IMR-90 (cell line): ENCODE results near the gene BSND. TPM values are rescaled to one million over a fixed set of nuclear protein-coding genes. Genes with fewer than 3 reads are reported as not detected.

Experiments
- ATAC-seq: fragments of 200-7000 bp; cut with Tn5 transposase; 2 replicates; pipeline ENCODE4 v1.9.1; 2020; ENCODE audit warnings: low read depth, mild to moderate bottlenecking, moderate library complexity
- BruUV-seq: library from RNA; stranded (reverse); fragments of 400-500 nt; replicated peaks from 2 replicates; lab custom pipeline; 2021; lab: Mats Ljungman, UMichigan
- CTCF ChIA-PET: fragments of 300-600 bp; formaldehyde crosslinking; extraction: SDS; loops from one replicate; lab custom pipeline; 2021; ENCODE audit warnings: antibody characterized with exemption; lab: Yijun Ruan, JAX
- POLR2A ChIA-PET: fragments of 300-600 bp; sonication (Branson Sonifier 250); formaldehyde crosslinking; loops from one replicate; lab custom pipeline; 2022; ENCODE audit warnings: antibody characterized with exemption; ENCODE audit not compliant: unreplicated experiment; lab: Charles Lee
- DNase-seq: peaks from one replicate; pipeline ENCODE4 v3.0.0; 2013
- H2AFZ ChIP-seq: replicated peaks from 2 replicates; pipeline ENCODE3; 2013; ENCODE audit warnings: low read length, mild to moderate bottlenecking; ENCODE audit not compliant: poor library complexity
- H2AK5ac ChIP-seq: 2 replicates; pipeline ENCODE4 v1.6.1; 2013; ENCODE audit warnings: low read depth, low read length, inconsistent platforms
- H2AK9ac ChIP-seq: replicated peaks from 2 replicates; pipeline ENCODE3; 2013; ENCODE audit warnings: mild to moderate bottlenecking, low read depth, low read length, moderate library complexity; ENCODE audit not compliant: poor library complexity
- H2BK120ac ChIP-seq: 2 replicates; pipeline ENCODE4 v1.6.1; 2013; ENCODE audit warnings: low read depth, low read length, inconsistent platforms
- H2BK15ac ChIP-seq: 3 replicates; pipeline ENCODE4 v1.6.1; 2013; ENCODE audit warnings: low read depth, low read length, inconsistent platforms
- H2BK20ac ChIP-seq: 2 replicates; pipeline ENCODE4 v1.6.1; 2013; ENCODE audit warnings: low read depth, mild to moderate bottlenecking, inconsistent platforms, low read length, moderate library complexity
- H2BK5ac ChIP-seq: 2 replicates; pipeline ENCODE4 v1.6.1; 2013; ENCODE audit warnings: mild to moderate bottlenecking, low read depth, low read length, inconsistent platforms; ENCODE audit not compliant: poor library complexity, severe bottlenecking
- H3K14ac ChIP-seq: replicated peaks from 2 replicates; pipeline ENCODE4 v1.6.1; 2013; ENCODE audit warnings: low read depth, low read length, inconsistent platforms
- H3K18ac ChIP-seq: 2 replicates; pipeline ENCODE4 v1.6.1; 2013; ENCODE audit warnings: low read depth, low read length, control low read depth
- H3K23ac ChIP-seq: 2 replicates; pipeline ENCODE4 v1.6.1; 2013; ENCODE audit warnings: low read depth, low read length, inconsistent platforms
- H3K27ac ChIP-seq: 2 replicates; pipeline ENCODE4 v1.5.1; 2013; ENCODE audit warnings: mild to moderate bottlenecking, control low read depth, low read length; ENCODE audit not compliant: insufficient read depth
- H3K27me3 ChIP-seq: 2 replicates; pipeline ENCODE4 v1.6.1; 2013; ENCODE audit warnings: low read length; ENCODE audit not compliant: control insufficient read depth, insufficient read depth
- H3K36me3 ChIP-seq: 2 replicates; pipeline ENCODE4 v1.6.1; 2013; ENCODE audit warnings: low read length, mixed read lengths; ENCODE audit not compliant: control insufficient read depth, insufficient read depth
- H3K4ac ChIP-seq: 2 replicates; pipeline ENCODE4 v1.6.1; 2013; ENCODE audit warnings: low read depth, low read length, inconsistent platforms
- H3K4me1 ChIP-seq: 2 replicates; pipeline ENCODE4 v1.6.1; 2013; ENCODE audit warnings: low read length, mixed read lengths; ENCODE audit not compliant: control insufficient read depth, insufficient read depth
- H3K4me2 ChIP-seq: 2 replicates; pipeline ENCODE4 v1.6.1; 2013; ENCODE audit warnings: low read depth, mild to moderate bottlenecking, control low read depth, low read length, moderate library complexity
- H3K4me3 ChIP-seq: 2 replicates; pipeline ENCODE4 v1.5.1; 2013; ENCODE audit warnings: low read depth, mild to moderate bottlenecking, control low read depth, low read length, moderate library complexity; ENCODE audit not compliant: insufficient read depth
- H3K56ac ChIP-seq: 2 replicates; pipeline ENCODE4 v1.6.1; 2013; ENCODE audit warnings: low read length, inconsistent platforms; ENCODE audit not compliant: insufficient read depth; ENCODE audit errors: extremely low read depth
- H3K79me1 ChIP-seq, 2 experiments: 2 replicates each; pipeline ENCODE4 v1.6.1; 2013; ENCODE audit warnings: low read length in 2 of 2, inconsistent platforms in 1 of 2, low read depth in 1 of 2
- H3K9ac ChIP-seq: 2 replicates; pipeline ENCODE4 v1.6.1; 2013; ENCODE audit warnings: low read depth, low read length, control low read depth
- H3K9me1 ChIP-seq: 2 replicates; pipeline ENCODE4 v1.6.1; 2013; ENCODE audit warnings: low read length, inconsistent platforms; ENCODE audit not compliant: insufficient read depth
- H3K9me3 ChIP-seq: 2 replicates; pipeline ENCODE4 v1.6.1; 2013; ENCODE audit warnings: low read length; ENCODE audit not compliant: control insufficient read depth, insufficient read depth
- H4K20me1 ChIP-seq: 2 replicates; pipeline ENCODE4 v1.6.1; 2013; ENCODE audit warnings: low read length, inconsistent platforms; ENCODE audit not compliant: insufficient read depth
- H4K5ac ChIP-seq: 2 replicates; pipeline ENCODE4 v1.6.1; 2013; ENCODE audit warnings: mild to moderate bottlenecking, low read depth, low read length, control low read depth
- H4K8ac ChIP-seq, 2 experiments: 2 replicates each; pipeline ENCODE4 v1.6.1; 2013; ENCODE audit warnings: low read depth in 2 of 2, low read length in 2 of 2, control low read depth in 1 of 2, inconsistent platforms in 1 of 2
- H4K91ac ChIP-seq: 2 replicates; pipeline ENCODE4 v1.6.1; 2013; ENCODE audit warnings: low read depth, low read length, inconsistent platforms; ENCODE audit not compliant: insufficient read depth
- BHLHE40 ChIP-seq: fragments of 150-350 bp; IDR thresholded peaks from 2 replicates; pipeline ENCODE4 v1.6.1; 2016; ENCODE audit warnings: mild to moderate bottlenecking, low read depth, low read length
- CHD1 ChIP-seq: IDR thresholded peaks from 2 replicates; pipeline ENCODE4 v1.6.1; 2012; ENCODE audit warnings: low read depth, low read length, improper control_type of control experiment
- CTCF ChIP-seq: conservative IDR thresholded peaks from 2 replicates; pipeline ENCODE4 v1.5.1; 2012; ENCODE audit warnings: mild to moderate bottlenecking, low read depth, low read length, improper control_type of control experiment
- ELK1 ChIP-seq: fragments of 150-350 bp; IDR thresholded peaks from 2 replicates; pipeline ENCODE4 v1.6.1; 2016; ENCODE audit warnings: low read depth, mild to moderate bottlenecking, low read length, moderate library complexity, borderline replicate concordance
- FOS ChIP-seq: fragments of 150-350 bp; IDR thresholded peaks from 2 replicates; pipeline ENCODE4 v1.6.1; 2016; ENCODE audit warnings: low read depth, low read length
- MAFK ChIP-seq: IDR thresholded peaks from 2 replicates; pipeline ENCODE4 v1.6.1; 2012; ENCODE audit warnings: low read depth, low read length, improper control_type of control experiment
- MAZ ChIP-seq: IDR thresholded peaks from 2 replicates; pipeline ENCODE4 v1.6.1; 2012; ENCODE audit warnings: low read depth, mild to moderate bottlenecking, low read length, improper control_type of control experiment, moderate library complexity, borderline replicate concordance
- NFE2L2 ChIP-seq: fragments of 150-350 bp; IDR thresholded peaks from 2 replicates; pipeline ENCODE4 v1.6.1; 2016; ENCODE audit warnings: low read depth, mild to moderate bottlenecking, low read length
- POLR2A ChIP-seq: IDR thresholded peaks from 2 replicates; pipeline ENCODE4 v1.6.1; 2012; ENCODE audit warnings: mild to moderate bottlenecking, low read depth, low read length
- RCOR1 ChIP-seq: IDR thresholded peaks from 2 replicates; pipeline ENCODE4 v1.6.1; 2012; ENCODE audit warnings: mild to moderate bottlenecking, low read length, improper control_type of control experiment; ENCODE audit not compliant: insufficient replicate concordance
- RFX5 ChIP-seq: IDR thresholded peaks from 2 replicates; pipeline ENCODE4 v1.8.0; 2012; ENCODE audit warnings: low read depth, mild to moderate bottlenecking, low read length, moderate library complexity
- SMC3 ChIP-seq: fragments of 150-350 bp; IDR thresholded peaks from 2 replicates; pipeline ENCODE4 v1.6.1; 2016; ENCODE audit warnings: low read depth, mild to moderate bottlenecking, antibody characterized with exemption, low read length, moderate library complexity
- USF2 ChIP-seq: fragments of 150-350 bp; IDR thresholded peaks from 2 replicates; pipeline ENCODE4 v1.6.1; 2017; ENCODE audit warnings: mild to moderate bottlenecking, antibody characterized with exemption, low read length, low read depth
- WGBS, 2 experiments: methylation state at CpG; one replicate each; pipeline versions ENCODE4 v1.1.5 to v1.1.7; 2013; ENCODE audit warnings: missing lambda C conversion rate in 2 of 2; ENCODE audit not compliant: insufficient read length in 1 of 2; ENCODE audit errors: extremely low coverage in 2 of 2; 5-methylcytosine and 5-hydroxymethylcytosine counted together
- dilution Hi-C: fragments of 300-500 bp; cut with HindIII; formaldehyde crosslinking; loops from one replicate; pipeline ENCODE4 v1.14.3; 2018; ENCODE audit warnings: low sequenced_read_pairs; ENCODE audit not compliant: unreplicated experiment
- in situ Hi-C: fragments of 300-500 bp; cut with MboI; formaldehyde crosslinking; loops from 3 replicates; pipeline ENCODE4 v1.14.3; 2019; ENCODE audit warnings: low sequenced_read_pairs, inconsistent platforms, mixed read lengths
- intact Hi-C: fragments of 100-400 bp; cut with micrococcal nuclease; formaldehyde crosslinking; loops from 2 replicates; pipeline ENCODE4 v1.10.0; 2022
- polyA plus RNA-seq, 3 experiments: library from polyadenylated mRNA; depleted of rRNA; stranded (reverse); fragments of >200 nt; gene quantifications; 2 replicates each; pipeline ENCODE4 v1.2.3, GENCODE V29; 2012; ENCODE audit warnings: low replicate concordance in 1 of 3
- total RNA-seq: library from RNA; depleted of rRNA; stranded (reverse); fragments of >200 nt; gene quantifications from 2 replicates; pipeline ENCODE4 v1.2.3, GENCODE V29; 2012

The BSND gene
- total and polyA plus RNA-seq, 2 of the 4 experiments (the other 2 are of a cell fraction): not detected

GRCh38 chr1:55010887-55011217 is 12.1 kb downstream of the BSND start:
- Histone ChIP-seq H3K9ac (no peak overlapping the region), H3K4me1 (peaks cover 10% of the 10 kb centered on the region), H2AK9ac (no peak overlapping the region), H3K18ac (no peak overlapping the region), H3K36me3 (no peaks in the 10 kb centered on the region), H4K8ac (no peak overlapping the region), H2BK15ac (no peak overlapping the region), H3K14ac (no peak overlapping the region), H3K9me3 (peaks cover 4% of the 10 kb centered on the region; the same call in 1 of the 2 replicates), H3K4me2 (no peak overlapping the region), H3K4me3 (no peak overlapping the region), H3K27ac (no peak overlapping the region), H3K4ac (no peak overlapping the region), H2AFZ (no peak overlapping the region), H3K23ac (no peak overlapping the region), H2BK120ac (no peak overlapping the region), H3K79me1 (no peaks in the 10 kb centered on the region), H4K20me1 (no peaks in the 10 kb centered on the region), H3K27me3 (peaks cover 38% of the 10 kb centered on the region), H2BK5ac (no peak overlapping the region), H2BK20ac (no peak overlapping the region), H3K56ac (no peak overlapping the region), H4K5ac (no peak overlapping the region), H4K91ac (no peak overlapping the region), H3K9me1 (peaks cover 9% of the 10 kb centered on the region), H2AK5ac (no peak overlapping the region)
- POLR2A ChIA-PET: no interaction called here
- TF ChIP-seq ELK1 (no peak), CHD1 (no peak), SMC3 (no peak), USF2 (no peak), BHLHE40 (no peak), MAZ (no peak), RCOR1 (no peak), FOS (no peak), POLR2A (no peak), NFE2L2 (no peak), RFX5 (no peak), CTCF (no peak), MAFK (no peak)
- in situ Hi-C loops (no loop called here), dilution Hi-C loops (no loop called here), intact Hi-C loops (no loop called here)
- ATAC-seq (no peak), DNase-seq (no peak)
- no CpG with 5 or more reads among the region's 7 CpGs for WGBS, 2 experiments
- CTCF ChIA-PET: interaction anchor here (1.4 kb wide), 1 partner anchor 61 kb away, joined by 3 read pairs; no protein-coding TSS in a partner anchor
- no TSS peak for BruUV-seq
